ENCODE results near the gene ZXDC. TPM values are rescaled to one million over a fixed set of nuclear protein-coding genes. Genes with fewer than 3 reads are reported as not detected.

ZXDC gene
- total RNA-seq, 1 donor from 2014 or later, result 36.8 TPM

DNA sequence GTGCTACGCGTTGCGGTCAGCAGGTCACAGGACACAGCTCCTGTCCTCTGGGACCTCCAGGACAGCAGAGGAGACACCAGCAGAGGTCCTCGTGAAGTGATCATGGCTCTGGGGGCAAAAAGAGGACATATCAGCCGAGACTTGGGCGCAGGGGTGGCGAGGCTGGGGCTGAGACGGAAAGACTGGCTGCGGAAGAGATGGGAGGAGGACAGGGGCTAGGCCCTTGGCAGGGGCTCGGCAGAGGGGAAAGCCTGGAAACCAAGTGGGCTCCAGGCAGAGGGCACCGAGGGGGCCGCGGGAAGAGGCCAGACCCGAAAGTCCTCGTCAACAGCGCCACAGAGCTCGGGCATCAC, 85.9 kb downstream of the ZXDC start:
- DNase-seq (ENCODE audit: extremely low spot score in 2 of 2), result no peak
- Histone ChIP-seq H3K4me3 (peak overlapping the region in 1 of 2 donors; percentile 24), H3K4me1 (peaks cover 8% of the 10 kb centered on the region), H3K9me3 (no peaks in the 10 kb centered on the region), H3K27me3 (no peaks in the 10 kb centered on the region), H3K27ac (peak overlapping the region; percentile 62), H3K36me3 (no peaks in the 10 kb centered on the region)
- intact Hi-C loops (cut with DNase I), result loop anchor here (2.0 to 5.0 kb wide), 2 partner anchors 129 to 252 kb away; no protein-coding TSS in a partner anchor
- TF ChIP-seq, protein P1, sequence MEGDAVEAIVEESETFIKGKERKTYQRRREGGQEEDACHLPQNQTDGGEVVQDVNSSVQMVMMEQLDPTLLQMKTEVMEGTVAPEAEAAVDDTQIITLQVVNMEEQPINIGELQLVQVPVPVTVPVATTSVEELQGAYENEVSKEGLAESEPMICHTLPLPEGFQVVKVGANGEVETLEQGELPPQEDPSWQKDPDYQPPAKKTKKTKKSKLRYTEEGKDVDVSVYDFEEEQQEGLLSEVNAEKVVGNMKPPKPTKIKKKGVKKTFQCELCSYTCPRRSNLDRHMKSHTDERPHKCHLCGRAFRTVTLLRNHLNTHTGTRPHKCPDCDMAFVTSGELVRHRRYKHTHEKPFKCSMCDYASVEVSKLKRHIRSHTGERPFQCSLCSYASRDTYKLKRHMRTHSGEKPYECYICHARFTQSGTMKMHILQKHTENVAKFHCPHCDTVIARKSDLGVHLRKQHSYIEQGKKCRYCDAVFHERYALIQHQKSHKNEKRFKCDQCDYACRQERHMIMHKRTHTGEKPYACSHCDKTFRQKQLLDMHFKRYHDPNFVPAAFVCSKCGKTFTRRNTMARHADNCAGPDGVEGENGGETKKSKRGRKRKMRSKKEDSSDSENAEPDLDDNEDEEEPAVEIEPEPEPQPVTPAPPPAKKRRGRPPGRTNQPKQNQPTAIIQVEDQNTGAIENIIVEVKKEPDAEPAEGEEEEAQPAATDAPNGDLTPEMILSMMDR (IDR thresholded peaks at IDR 0.05), result no peak
- TF ChIP-seq POLR2AphosphoS5 (IDR thresholded peaks at IDR 0.05; ENCODE audit: insufficient read depth in 1 of 2, low read depth in 1 of 2), result no peak
- TF ChIP-seq POLR2A (IDR thresholded peaks at IDR 0.05), result no peak

DNA sequence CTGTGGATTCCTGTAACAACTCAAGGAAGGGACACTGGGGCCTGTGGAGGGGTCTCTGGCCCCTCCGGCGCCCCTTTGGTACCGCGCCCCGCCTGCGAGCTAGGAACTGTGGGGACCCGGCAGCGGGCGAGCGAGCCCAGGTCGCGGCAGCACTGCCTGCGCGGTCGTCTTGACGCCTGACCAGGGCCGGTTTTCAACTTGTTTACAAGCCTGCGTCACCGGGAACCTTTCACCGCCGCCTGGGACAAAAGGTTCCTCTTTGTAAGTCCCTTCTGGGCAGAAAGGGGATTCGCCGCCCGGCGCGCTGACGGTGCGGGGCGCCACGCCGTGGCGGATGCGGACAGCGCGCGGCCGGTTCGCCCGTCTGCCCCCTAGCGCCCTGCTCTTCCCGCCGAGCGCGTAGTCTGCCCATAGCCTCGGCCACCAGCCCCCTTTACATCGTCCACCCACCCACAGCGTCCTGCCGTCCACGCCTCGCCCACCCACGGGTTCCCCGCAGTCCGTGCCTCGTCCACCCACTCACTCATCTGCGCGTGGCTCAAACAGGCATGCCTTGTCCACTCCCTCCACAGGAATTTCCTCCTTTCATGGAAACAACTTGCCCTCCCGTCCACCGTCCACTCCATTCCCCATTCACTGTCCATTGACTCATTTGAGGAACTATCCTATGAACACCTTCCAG, 86.4 kb downstream of the ZXDC start:
- intact Hi-C loops (cut with DNase I), result loop anchor here (2.0 kb wide), 1 partner anchor 128 kb away; no protein-coding TSS in a partner anchor

More for the DNA sequence above, 86.4 kb downstream of the ZXDC start:
- Histone ChIP-seq H3K4me3 (peak overlapping the region; percentile 24 to 36), H3K27ac (peak overlapping the region; percentile 62), H3K4me1 (peaks cover 5% of the 10 kb centered on the region), H3K36me3 (no peaks in the 10 kb centered on the region), H3K9me3 (no peaks in the 10 kb centered on the region), H3K27me3 (no peaks in the 10 kb centered on the region)
- TF ChIP-seq POLR2A (IDR thresholded peaks at IDR 0.05) (peak in 1 of 2 donors; percentile 36), POLR2AphosphoS5 (IDR thresholded peaks at IDR 0.05; ENCODE audit: insufficient read depth in 1 of 2, low read depth in 1 of 2) (peak; percentile 65 to 91)
- TF ChIP-seq, protein P1 (IDR thresholded peaks at IDR 0.05), result peak; percentile 97 to 100 (median 98)
- DNase-seq (ENCODE audit: extremely low spot score in 2 of 2), result peak in 1 of 2 donors; percentile 95

Other genes with a start within 250 kb of the ZXDC start
- gene KLF15, start 118.5 kb downstream of the ZXDC start, total RNA-seq, result 25.3 TPM
- gene CFAP100, start 81.0 kb downstream of the ZXDC start, total RNA-seq, result not detected
- gene UROC1, start 41.9 kb upstream of the ZXDC start, total RNA-seq, result not detected
- gene CHST13, start 48.3 kb upstream of the ZXDC start, total RNA-seq, result 4.2 TPM
- not detected for gene C3orf22, start 83.0 kb upstream of the ZXDC start, total RNA-seq
- 7.1 TPM for gene TXNRD3, start 179.2 kb upstream of the ZXDC start, total RNA-seq
- 12.8 TPM for gene CHCHD6, start 228.3 kb upstream of the ZXDC start, total RNA-seq